GM19193 (cell line): Measurements from ENCODE around the gene FGFR4.

ENCODE experiments used
- POLR2A ChIP-seq: IDR thresholded peaks from 4 replicates; pipeline ENCODE4 v1.6.1; 2011; ENCODE audit not compliant: insufficient read depth, insufficient read length; ENCODE audit errors: extremely low read depth

FGFR4 gene

GRCh38 chr5:177093803-177094202, 7.1 kb downstream of the FGFR4 start:
- no peak for TF ChIP-seq POLR2A

- TF ChIP-seq POLR2A: no peak
Measured at GRCh38 chr5:177094224-177095087, 7.7 kb downstream of the FGFR4 start.

- no peak for TF ChIP-seq POLR2A
Measured at GRCh38 chr5:177095088-177095669, 8.5 kb downstream of the FGFR4 start.

- TF ChIP-seq POLR2A: no peak
Measured at GRCh38 chr5:177096162-177097015, 9.7 kb downstream of the FGFR4 start.

GRCh38 chr5:177097016-177097985, 10.6 kb downstream of the FGFR4 start:
- TF ChIP-seq POLR2A: no peak

- TF ChIP-seq POLR2A: no peak
Measured at GRCh38 chr5:177098120-177098469, 11.4 kb downstream of the FGFR4 start.

GRCh38 chr5:177098470-177099141, 11.9 kb downstream of the FGFR4 start:
- TF ChIP-seq POLR2A: no peak

GRCh38 chr5:177099422-177100093, 12.8 kb downstream of the FGFR4 start:
- TF ChIP-seq POLR2A: no peak

- TF ChIP-seq POLR2A: no peak
Measured at GRCh38 chr5:177100714-177101121, 14.0 kb downstream of the FGFR4 start.

- no peak for TF ChIP-seq POLR2A
Measured at GRCh38 chr5:177103523-177104253, 17.0 kb downstream of the FGFR4 start.

- TF ChIP-seq POLR2A: no peak
Measured at GRCh38 chr5:177105691-177106476, 19.2 kb downstream of the FGFR4 start.

GRCh38 chr5:177107159-177107558, 20.4 kb downstream of the FGFR4 start:
- TF ChIP-seq POLR2A: no peak
